ENCODE measurements around the gene MMP27.

- no peak for TF ChIP-seq POLR2A (IDR thresholded peaks at IDR 0.05)
- no peak for TF ChIP-seq CTCF (IDR thresholded peaks at IDR 0.05)
Observed at GRCh38 chr11:102680945-102681344, 24.6 kb downstream of the MMP27 start.
